K562 (cell line): ENCODE measurements around the gene CYSRT1. TPM values are rescaled to one million over a fixed set of nuclear protein-coding genes. Genes with fewer than 3 reads are reported as not detected.

Experiments used
- AFF4 ChIP-seq: sonication (generic); formaldehyde crosslinking; IDR thresholded peaks from 2 replicates; pipeline ENCODE4 v1.8.0; 2023; ENCODE audit warnings: mild to moderate bottlenecking, missing genetic modification reagents
- ARID4B ChIP-seq: sonication (generic); formaldehyde crosslinking; IDR thresholded peaks from 2 replicates; pipeline ENCODE4 v1.8.0; 2022; ENCODE audit warnings: mild to moderate bottlenecking, missing genetic modification reagents
- ATF3 ChIP-seq, 2 experiments: fragments of 450-650 bp in 1 of 2; sonication (generic) in 1 of 2; formaldehyde crosslinking in 1 of 2; IDR thresholded peaks in 1 of 2; conservative IDR thresholded peaks in 1 of 2; 2 replicates each; pipeline versions ENCODE4 v1.6.1 to v1.8.1; 2016 to 2023; ENCODE audit warnings: mild to moderate bottlenecking in 2 of 2, moderate library complexity in 2 of 2, inconsistent platforms in 1 of 2, missing genetic modification reagents in 1 of 2
- BCOR ChIP-seq: fragments of 450-650 bp; IDR thresholded peaks from 2 replicates; pipeline ENCODE4 v1.6.1; 2016
- ETV5 ChIP-seq: sonication (generic); formaldehyde crosslinking; IDR thresholded peaks from 2 replicates; pipeline ENCODE4 v1.4.0; 2020; ENCODE audit warnings: low read depth, mild to moderate bottlenecking, missing genetic modification reagents
- ILF3 ChIP-seq: fragments of 450-650 bp; IDR thresholded peaks from 2 replicates; pipeline ENCODE4 v1.6.1; 2018; ENCODE audit warnings: antibody characterized with exemption, mild to moderate bottlenecking, moderate library complexity, borderline replicate concordance
- MEIS2 ChIP-seq: fragments of 450-650 bp; IDR thresholded peaks from 2 replicates; pipeline ENCODE4 v1.6.1; 2014; ENCODE audit warnings: mild to moderate bottlenecking; ENCODE audit not compliant: partially characterized antibody
- NR4A1 ChIP-seq, 2 experiments: fragments of 250-450 bp in 1 of 2; fragments of 450-650 bp in 1 of 2; sonication (Bioruptor Pico) in 1 of 2; IDR thresholded peaks; 2 replicates each; pipeline versions ENCODE4 v1.4.0 to v1.6.1; 2016 to 2020; ENCODE audit warnings: mild to moderate bottlenecking in 2 of 2, missing compliant biosample characterization in 1 of 2, missing genetic modification characterization in 1 of 2, moderate library complexity in 1 of 2
- POLR2A ChIP-seq: fragments of 450-650 bp; conservative IDR thresholded peaks from 2 replicates; pipeline ENCODE4 v1.6.1; 2016
- PYGO2 ChIP-seq: fragments of 450-650 bp; IDR thresholded peaks from 2 replicates; pipeline ENCODE4 v1.6.1; 2016; ENCODE audit warnings: mild to moderate bottlenecking, missing genetic modification characterization, moderate library complexity, missing compliant biosample characterization
- SP1 ChIP-seq: sonication (generic); formaldehyde crosslinking; IDR thresholded peaks from 2 replicates; pipeline ENCODE4 v1.8.1; 2022; ENCODE audit warnings: mild to moderate bottlenecking, missing genetic modification reagents
- TAF9B ChIP-seq: fragments of 450-650 bp; IDR thresholded peaks from 2 replicates; pipeline ENCODE4 v1.6.1; 2018; ENCODE audit warnings: mild to moderate bottlenecking; ENCODE audit not compliant: partially characterized antibody
- TCF7 ChIP-seq: sonication (generic); IDR thresholded peaks from 2 replicates; pipeline ENCODE4 v1.6.1; 2016; ENCODE audit warnings: antibody characterized with exemption, borderline replicate concordance
- THRAP3 ChIP-seq: fragments of 450-650 bp; IDR thresholded peaks from 2 replicates; pipeline ENCODE4 v1.6.1; 2016; ENCODE audit warnings: mild to moderate bottlenecking, inconsistent platforms, borderline replicate concordance
- ZFP36 ChIP-seq: fragments of 150-350 bp; IDR thresholded peaks from 2 replicates; pipeline ENCODE4 v1.6.1; 2018; ENCODE audit warnings: low read length, low read depth; ENCODE audit not compliant: partially characterized antibody
- ZNF3 ChIP-seq: fragments of 250-450 bp; sonication (Bioruptor Pico); IDR thresholded peaks from 2 replicates; pipeline ENCODE4 v1.5.0; 2021; ENCODE audit warnings: mild to moderate bottlenecking, moderate library complexity
- polyA plus RNA-seq, 8 experiments: library from polyadenylated mRNA; depleted of rRNA in 4 of 8; stranded (reverse) in 5 of 8; unstranded in 3 of 8; fragments of >200 nt; fragmentation: Nextera tagmentation in 2 of 8; fragmentation: Illumina TruSeq in 1 of 8; extraction: Ambion mirVana in 2 of 8; extraction: Trizol in 1 of 8; gene quantifications; 2 replicates each; pipeline versions ENCODE4 v1.2.1 to v1.2.3, GENCODE V29; 2011 to 2014; ENCODE audit warnings: inconsistent platforms in 1 of 8, missing spikeins in 1 of 8
- total RNA-seq, 7 experiments: library from RNA; depleted of rRNA in 6 of 7; stranded (reverse); fragments of >200 nt in 6 of 7; fragmentation: Illumina TruSeq in 2 of 7; extraction: Trizol in 2 of 7; gene quantifications; 2 replicates each; pipeline versions ENCODE4 v1.2.1 to v1.2.3, GENCODE V29; 2011 to 2021; ENCODE audit warnings: low replicate concordance in 1 of 7

CYSRT1 gene
- total and polyA plus RNA-seq, 9 of the 15 experiments (the other 6 are each of a cell fraction or from before 2014, with no cell fraction given) = 0.04 to 1.4 (median 0.42) TPM; not detected in 3

GRCh38 chr9:137188490-137189296, 36.3 kb upstream of the CYSRT1 start, which contains the start of the genes ANAPC2 and SSNA1 (continued):
- TF ChIP-seq AFF4 (CRISPR knock-in tag) (peak; percentile 80; the same call in 1 of the 2 replicates), POLR2A (peak; percentile 82), TAF9B (no peak), PYGO2 (tag) (no peak), ARID4B (CRISPR knock-in tag) (peak; percentile 97), ZFP36 (peak; percentile 2), TCF7 (no peak; the same call in 1 of the 2 replicates), ILF3 (peak; percentile 80; the same call in 1 of the 2 replicates), ETV5 (CRISPR knock-in tag) (0 out of 2 replicates have a peak, but pooled peaks have one; percentile 21), MEIS2 (peak; percentile 80), SP1 (CRISPR knock-in tag) (peak; percentile 94), THRAP3 (no peak), ATF3 (IDR thresholded peaks at IDR 0.05) (peak; percentile 58; the same call in 1 of the 2 replicates), ATF3 (CRISPR knock-in tag; conservative IDR thresholded peaks at IDR 0.05) (no peak; the same call in 1 of the 2 replicates), NR4A1 (CRISPR knock-in tag; IDR thresholded peaks at IDR 0.05) (no peak), NR4A1 (tag; IDR thresholded peaks at IDR 0.05) (peak; percentile 72; the same call in 1 of the 2 replicates), BCOR (peak; percentile 57), ZNF3 (CRISPR knock-in tag) (no peak)
